Pancreas (tissue), 10 donors: ENCODE results near the gene TRIM28. TPM values are rescaled to one million over a fixed set of nuclear protein-coding genes. Genes with fewer than 3 reads are reported as not detected.

ENCODE experiments used
- ATAC-seq, 4 donors: fragments of 200-7000 bp; cut with Tn5 transposase; one replicate each; pipeline versions ENCODE4 v1.8.0 to v1.9.1; 2020; ENCODE audit warnings: mild to moderate bottlenecking in 4 of 4, moderate library complexity in 4 of 4
- DNase-seq, 6 donors: peaks; one replicate each; pipeline ENCODE4 v3.0.0-alpha.2; 2020
- FAIRE-seq: peaks from 2 replicates; lab custom pipeline; 2012; peaks lifted over from hg19 to GRCh38; lab: Jason Lieb, UNC
- H3K27ac ChIP-seq, 4 donors: fragments of 200-600 bp; sonication (generic); 1 replicate in 3 of 4; 2 replicates in 1 of 4; pipeline versions ENCODE4 v1.5.0 to v1.8.0; 2020
- H3K27me3 ChIP-seq, 4 donors: fragments of 200-600 bp; one replicate each; pipeline ENCODE4 v1.8.0; 2021
- H3K36me3 ChIP-seq, 3 donors: fragments of 200-600 bp; sonication (generic) in 1 of 3; one replicate each; pipeline versions ENCODE4 v1.5.0 to v1.8.0; 2020 to 2021
- H3K4me1 ChIP-seq, 3 donors: fragments of 200-600 bp; one replicate each; pipeline ENCODE4 v1.8.0; 2021
- H3K4me3 ChIP-seq, 4 donors: fragments of 200-600 bp; sonication (generic) in 2 of 4; one replicate each; pipeline versions ENCODE4 v1.5.0 to v1.8.0; 2020 to 2021
- H3K9me3 ChIP-seq, 4 donors: fragments of 200-600 bp; one replicate each; pipeline ENCODE4 v1.8.0; 2021
- WGBS, 2 donors: extraction: QIAGEN DNeasy Blood & Tissue Kit; methylation state at CpG; one replicate each; pipeline ENCODE4 v1.1.7; 2013; 5-methylcytosine and 5-hydroxymethylcytosine counted together
- intact Hi-C, 3 donors: fragments of 100-400 bp; cut with DNase I; formaldehyde crosslinking; loops; one replicate each; pipeline versions ENCODE4 v1.11.1 to v1.14.2; 2022
- polyA plus RNA-seq, 2 donors: library from polyadenylated mRNA; stranded (reverse); fragments of 200-250 nt; gene quantifications; one replicate each; pipeline ENCODE4 v1.2.3, GENCODE V29; 2013
- total RNA-seq, 6 donors: library from RNA; stranded (reverse); fragmentation: NEBNext Ultra II Directional in 4 of 6; extraction: Animal tissue kit (Norgen Biotek cat#: 25700) in 4 of 6; gene quantifications; one replicate each; pipeline versions ENCODE4 v1.2.1 to v1.2.4, GENCODE V29; 2021 to 2023
- TF ChIP-seq, protein P1 (sequence below), 4 donors: fragments of 200-600 bp; sonication (generic) in 3 of 4; IDR thresholded peaks; one replicate each; pipeline versions ENCODE4 v1.5.0 to v1.8.0; 2021; ENCODE audit warnings: antibody characterized with exemption in 4 of 4
- donor health status: healthy with polysubstance abuse.
- donor health status: DM: no; HTN: no; CAD: no; lungs with moderate emphysema.
- donor health status: DM: no; HTN: no; CAD: no.
- donor health status: control.
- donor health status: control.
- donor health status: Bipolar disorder and iron deficiency.
- donor health status: DM: yes; HTN: yes; CAD: no.
- donor health status: DM: no; HTN: no; CAD: no.
- donor health status: DM: no; HTN: no; CAD: no.
- donor health status: DM: yes; HTN: yes; CAD: no.

TRIM28 gene
- total and polyA plus RNA-seq, 8 donors, result 128 to 212 (median 190) TPM

DNA sequence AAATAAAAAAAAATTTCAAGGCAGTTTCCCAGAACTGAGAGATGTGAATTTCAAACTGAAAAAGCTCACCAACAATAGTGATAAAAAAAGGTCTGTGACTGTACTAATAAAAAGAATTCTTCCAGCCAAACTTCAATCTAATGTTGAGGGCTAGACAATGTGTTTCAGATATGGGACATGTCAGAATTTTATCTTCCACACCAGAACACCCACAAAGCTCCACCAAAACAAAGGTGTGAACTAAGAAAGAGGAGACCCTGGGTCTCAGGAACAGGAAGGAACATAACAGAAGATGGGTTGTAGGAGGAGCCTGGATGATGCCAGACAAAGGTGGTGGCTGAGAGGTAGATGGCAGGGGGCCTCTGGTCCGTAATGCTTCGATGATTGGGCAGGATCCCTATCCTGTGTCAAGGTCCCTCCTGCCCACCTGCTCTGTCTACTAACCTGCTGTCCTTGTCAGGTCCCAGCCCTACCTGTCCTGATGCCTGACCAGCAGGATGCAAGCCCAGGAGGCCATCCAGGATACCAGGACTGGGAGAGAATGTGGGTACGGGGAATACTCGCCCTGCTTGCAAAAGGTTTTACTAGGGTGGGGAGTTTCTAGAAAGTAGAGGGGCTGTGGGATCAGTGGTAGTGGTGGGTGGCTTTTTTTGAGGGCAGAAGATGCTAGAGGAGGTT is 24.7 kb downstream of the TRIM28 start:
- WGBS, 2 donors, result 87 to 89% methylated on average over 4 of the region's 4 CpGs
- TF ChIP-seq, protein P1, sequence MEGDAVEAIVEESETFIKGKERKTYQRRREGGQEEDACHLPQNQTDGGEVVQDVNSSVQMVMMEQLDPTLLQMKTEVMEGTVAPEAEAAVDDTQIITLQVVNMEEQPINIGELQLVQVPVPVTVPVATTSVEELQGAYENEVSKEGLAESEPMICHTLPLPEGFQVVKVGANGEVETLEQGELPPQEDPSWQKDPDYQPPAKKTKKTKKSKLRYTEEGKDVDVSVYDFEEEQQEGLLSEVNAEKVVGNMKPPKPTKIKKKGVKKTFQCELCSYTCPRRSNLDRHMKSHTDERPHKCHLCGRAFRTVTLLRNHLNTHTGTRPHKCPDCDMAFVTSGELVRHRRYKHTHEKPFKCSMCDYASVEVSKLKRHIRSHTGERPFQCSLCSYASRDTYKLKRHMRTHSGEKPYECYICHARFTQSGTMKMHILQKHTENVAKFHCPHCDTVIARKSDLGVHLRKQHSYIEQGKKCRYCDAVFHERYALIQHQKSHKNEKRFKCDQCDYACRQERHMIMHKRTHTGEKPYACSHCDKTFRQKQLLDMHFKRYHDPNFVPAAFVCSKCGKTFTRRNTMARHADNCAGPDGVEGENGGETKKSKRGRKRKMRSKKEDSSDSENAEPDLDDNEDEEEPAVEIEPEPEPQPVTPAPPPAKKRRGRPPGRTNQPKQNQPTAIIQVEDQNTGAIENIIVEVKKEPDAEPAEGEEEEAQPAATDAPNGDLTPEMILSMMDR (IDR thresholded peaks at IDR 0.05), result no peak
- peak in 4 of 6 donors; percentile 3 to 12 (median 10) for DNase-seq
- no peak overlapping the region for H3K27ac ChIP-seq
- no peak overlapping the region for H3K4me3 ChIP-seq
- ATAC-seq, result no peak
- H3K4me1 ChIP-seq, result peaks cover 0 to 6% (median 4%) of the 10 kb centered on the region in 3 donors
- no peaks in the 10 kb centered on the region for H3K36me3 ChIP-seq
- no peaks in the 10 kb centered on the region for H3K9me3 ChIP-seq
- no peaks in the 10 kb centered on the region for H3K27me3 ChIP-seq
- intact Hi-C loops, result no loop called here
- no peak for FAIRE-seq

DNA sequence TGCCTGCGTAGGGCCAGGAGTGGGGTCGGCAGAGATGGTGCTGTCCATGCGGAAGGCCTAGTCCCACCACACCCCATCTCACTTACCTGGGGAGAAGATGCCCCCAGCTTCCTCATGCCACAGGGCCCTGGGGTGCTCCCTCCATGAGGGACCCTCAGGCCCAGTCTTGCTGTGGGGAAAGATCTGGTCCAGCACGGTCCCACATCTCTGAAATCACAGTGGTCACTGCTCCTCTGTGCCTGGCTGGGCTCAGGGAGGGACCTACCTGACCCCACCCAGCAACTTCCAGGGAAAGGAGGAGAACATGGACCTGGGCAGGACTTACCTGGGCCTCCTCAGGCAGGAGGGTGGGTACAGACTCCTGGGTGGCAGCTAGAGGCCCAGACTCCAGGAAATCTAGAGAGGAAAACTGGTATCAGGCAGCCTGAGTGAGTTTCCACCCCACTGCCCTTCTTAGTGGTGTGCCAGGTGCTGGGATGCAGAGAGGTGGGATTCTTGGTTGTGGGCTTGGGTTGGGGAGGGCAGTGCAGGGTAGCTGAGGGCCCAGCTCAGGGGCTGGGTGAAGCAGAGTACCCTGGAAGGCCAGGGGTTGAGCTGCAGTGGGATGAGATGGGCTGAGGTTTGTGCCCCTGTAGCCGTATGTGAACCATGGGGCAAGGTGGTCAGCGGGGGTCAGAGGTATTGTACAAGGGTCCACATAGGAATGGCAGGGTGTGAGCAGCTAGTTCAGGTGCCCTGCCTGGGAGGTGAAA is 25.5 kb downstream of the TRIM28 start:
- H3K36me3 ChIP-seq, result no peaks in the 10 kb centered on the region
- peaks cover 0 to 11% (median 4%) of the 10 kb centered on the region in 3 donors for H3K4me1 ChIP-seq
- no peak for FAIRE-seq
- H3K27me3 ChIP-seq, result no peaks in the 10 kb centered on the region
- ATAC-seq, result no peak
- H3K4me3 ChIP-seq, result no peak overlapping the region
- DNase-seq, result peak in 5 of 6 donors; percentile 3 to 47 (median 18)
- TF ChIP-seq, protein P1 (IDR thresholded peaks at IDR 0.05), result no peak
- H3K9me3 ChIP-seq, result no peaks in the 10 kb centered on the region
- H3K27ac ChIP-seq, result no peak overlapping the region
- intact Hi-C loops, result no loop called here
- 94 to 95% methylated on average over 6 of the region's 6 CpGs for WGBS, 2 donors

GRCh38 chr19:58569943-58570670 is 26.2 kb downstream of the TRIM28 start:
- FAIRE-seq (no peak), ATAC-seq (no peak), DNase-seq (peak in 5 of 6 donors; percentile 9 to 62 (median 39))
- H3K27ac ChIP-seq, result no peak overlapping the region
- no peaks in the 10 kb centered on the region for H3K27me3 ChIP-seq
- no peaks in the 10 kb centered on the region for H3K9me3 ChIP-seq
- no peak overlapping the region for H3K4me3 ChIP-seq
- TF ChIP-seq, protein P1 (IDR thresholded peaks at IDR 0.05), result no peak
- no peaks in the 10 kb centered on the region for H3K36me3 ChIP-seq
- 87 to 90% methylated on average over 8 of the region's 8 CpGs for WGBS, 2 donors
- intact Hi-C loops, result no loop called here
- peaks cover 0 to 14% (median 4%) of the 10 kb centered on the region in 3 donors for H3K4me1 ChIP-seq

- Histone ChIP-seq H3K9me3 (no peaks in the 10 kb centered on the region), H3K27ac (no peak overlapping the region), H3K36me3 (no peaks in the 10 kb centered on the region), H3K4me3 (no peak overlapping the region), H3K4me1 (peaks cover 0 to 14% (median 4%) of the 10 kb centered on the region in 3 donors), H3K27me3 (no peaks in the 10 kb centered on the region)
- WGBS, 2 donors, result 89 to 93% methylated on average over 24 to 25 of the region's 25 CpGs
- FAIRE-seq (no peak), ATAC-seq (no peak), DNase-seq (peak; percentile 13 to 79 (median 44))
- TF ChIP-seq, protein P1 (IDR thresholded peaks at IDR 0.05), result no peak
- intact Hi-C loops, result no loop called here
Measured at GRCh38 chr19:58570770-58571574, 27.1 kb downstream of the TRIM28 start.
